NCI-H1694 (cell line): ENCODE data around the gene AZGP1.
"Not testable (repeated sequence)": the region's sequence is repeated elsewhere in the genome, so short reads cannot be mapped to it uniquely, and the experiment has no call there.

ENCODE experiments used
- DNase-seq: peaks from one replicate; lab custom pipeline; 2025; lab: John Stamatoyannopoulos, UW

AZGP1 gene

GRCh38 chr7:99997545-99998137, 21.8 kb upstream of the AZGP1 start:
- DNase-seq: no peak

DNA sequence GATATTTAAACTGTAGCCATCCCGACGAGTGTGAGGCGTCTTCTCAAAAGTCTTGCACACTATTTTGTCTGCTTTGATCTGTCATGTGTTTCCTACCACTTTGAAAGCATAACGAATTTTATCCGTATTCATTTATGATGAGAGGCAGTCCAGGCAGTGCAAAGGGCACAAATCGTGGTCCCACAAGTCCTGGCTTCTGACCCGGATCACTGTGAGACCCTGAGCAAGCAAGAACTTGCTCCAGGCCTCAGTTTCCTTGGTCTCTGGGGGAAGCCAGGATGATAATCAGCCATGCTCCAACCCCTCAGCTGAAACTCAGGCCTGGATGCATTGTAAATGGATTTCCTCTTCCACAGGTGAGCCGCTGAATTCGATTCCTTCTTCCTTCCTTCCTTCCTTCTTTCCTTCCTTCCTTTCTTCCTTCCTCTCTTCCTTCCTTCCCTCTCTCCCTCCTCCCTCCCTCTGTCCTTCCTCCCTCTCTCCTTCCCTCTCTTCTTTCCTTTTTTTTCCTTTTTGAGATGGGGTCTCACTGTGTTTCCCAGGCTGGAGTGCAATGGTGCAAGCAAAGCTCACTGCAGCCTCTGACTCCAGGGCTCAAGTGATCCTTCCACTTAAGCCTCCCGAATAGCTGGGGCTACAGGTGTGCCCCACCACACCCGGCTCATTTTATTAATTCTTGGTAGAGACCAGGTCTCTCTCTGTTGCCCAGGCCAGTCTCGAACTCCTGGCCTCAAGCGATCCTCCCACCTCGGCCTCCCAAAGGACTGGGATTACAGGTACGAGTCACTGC, 21.1 kb upstream of the AZGP1 start:
- DNase-seq: no peak

DNA sequence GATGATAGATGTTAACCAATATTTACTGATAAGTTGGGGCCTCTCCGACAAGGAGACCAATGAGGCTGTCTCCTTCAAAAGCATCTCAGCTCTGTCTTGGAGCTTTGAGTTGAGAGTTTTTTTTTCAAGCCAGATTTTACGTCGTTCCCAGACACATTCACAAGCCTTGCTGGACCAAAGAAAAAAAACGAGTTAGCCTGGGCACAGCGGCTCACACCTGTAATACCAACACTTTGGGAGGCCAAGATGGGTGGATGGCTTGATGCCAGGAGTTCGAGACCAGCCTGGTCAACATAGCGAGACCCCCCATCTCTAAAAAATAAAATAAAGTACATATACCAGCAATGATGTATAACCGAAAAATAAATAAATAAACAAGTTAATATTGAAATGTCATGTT, 19.0 kb upstream of the AZGP1 start:
- no peak for DNase-seq

GRCh38 chr7:99992330-99993038, 16.7 kb upstream of the AZGP1 start:
- no peak for DNase-seq

DNA sequence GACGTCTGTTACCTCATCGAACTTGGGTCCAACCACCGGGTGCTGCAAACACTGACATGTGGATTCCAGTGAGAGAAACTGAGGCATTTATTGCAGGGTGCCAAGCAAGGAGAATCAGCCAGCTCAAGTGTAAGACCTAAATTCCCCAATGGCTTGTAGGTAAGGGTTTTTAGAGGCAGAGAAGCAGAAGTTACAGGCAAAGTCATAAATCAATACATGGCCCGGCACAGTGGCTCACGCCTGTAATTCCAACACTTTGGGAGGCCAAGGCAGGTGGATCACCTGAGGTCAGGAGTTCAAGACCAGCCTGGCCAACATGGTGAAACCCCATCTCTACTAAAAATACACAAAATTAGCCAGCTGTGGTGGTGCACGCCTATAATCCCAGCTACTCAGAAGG, 15.7 kb upstream of the AZGP1 start:
- not testable (repeated sequence) for DNase-seq

DNA sequence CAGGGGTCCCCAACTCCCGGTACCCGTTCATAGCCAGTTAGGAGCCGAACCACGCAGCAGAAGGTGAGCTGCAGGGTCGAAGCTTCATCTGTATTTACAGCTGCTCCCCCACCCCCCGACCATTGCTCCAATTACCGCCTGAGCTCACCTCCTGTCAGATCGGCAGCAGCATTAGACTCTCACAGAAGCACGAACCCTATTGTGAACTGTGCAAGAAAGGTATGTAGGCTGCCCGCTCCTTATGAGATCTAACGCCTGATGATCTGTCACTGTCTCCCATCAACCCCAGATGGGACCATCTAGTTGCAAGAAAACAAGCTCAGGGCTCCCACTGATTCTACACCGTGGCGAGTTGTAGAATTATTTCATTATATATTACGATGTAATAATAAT, 14.6 kb upstream of the AZGP1 start:
- no peak for DNase-seq

- DNase-seq: no peak
Observed at GRCh38 chr7:99987846-99988245, 12.0 kb upstream of the AZGP1 start.

GRCh38 chr7:99987306-99987705, 11.5 kb upstream of the AZGP1 start:
- not testable (repeated sequence) for DNase-seq

DNA sequence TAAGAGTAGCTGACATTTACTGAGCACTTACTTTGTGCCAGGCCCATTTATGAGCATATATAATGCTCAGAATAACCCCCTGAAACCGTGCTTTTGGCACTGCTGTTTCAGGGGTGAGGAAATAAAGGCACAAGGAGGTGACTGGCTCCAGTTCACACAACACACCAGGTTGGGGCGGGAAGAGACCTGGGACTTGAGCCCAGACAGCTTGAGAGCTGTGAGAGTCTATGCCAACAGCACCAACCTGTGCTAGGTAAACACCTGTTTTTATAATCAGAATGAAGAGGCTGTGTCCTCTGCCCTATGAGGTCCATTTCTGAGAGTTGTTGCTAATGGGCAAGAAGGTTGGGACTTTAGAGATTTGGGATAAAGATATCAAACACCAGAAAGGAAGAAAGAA, 8.8 kb upstream of the AZGP1 start:
- no peak for DNase-seq

GRCh38 chr7:99981066-99981465, 5.2 kb upstream of the AZGP1 start:
- DNase-seq: not testable (repeated sequence)

DNA sequence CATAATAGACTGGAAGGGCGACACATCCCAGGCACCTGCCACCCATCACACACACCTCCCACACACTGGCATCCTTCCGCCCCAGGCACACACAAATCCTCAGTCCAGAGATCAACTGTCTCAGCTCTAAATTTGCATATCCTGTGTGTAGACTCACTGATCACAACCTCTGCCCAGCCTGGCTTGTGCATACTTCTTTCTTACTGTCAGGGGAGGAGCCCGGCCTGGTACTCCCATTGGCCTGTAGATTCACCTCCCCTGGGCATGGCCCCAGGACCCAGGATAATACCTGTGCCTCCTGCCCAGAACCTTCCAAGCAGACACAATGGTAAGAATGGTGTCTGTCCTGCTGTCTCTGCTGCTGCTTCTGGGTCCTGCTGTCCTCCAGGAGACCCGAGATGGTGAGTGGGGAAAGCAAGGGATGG, 4.6 kb upstream of the AZGP1 start:
- DNase-seq: not testable (repeated sequence)

GRCh38 chr7:99979814-99980225, 4.0 kb upstream of the AZGP1 start:
- peak; percentile 9 for DNase-seq

DNA sequence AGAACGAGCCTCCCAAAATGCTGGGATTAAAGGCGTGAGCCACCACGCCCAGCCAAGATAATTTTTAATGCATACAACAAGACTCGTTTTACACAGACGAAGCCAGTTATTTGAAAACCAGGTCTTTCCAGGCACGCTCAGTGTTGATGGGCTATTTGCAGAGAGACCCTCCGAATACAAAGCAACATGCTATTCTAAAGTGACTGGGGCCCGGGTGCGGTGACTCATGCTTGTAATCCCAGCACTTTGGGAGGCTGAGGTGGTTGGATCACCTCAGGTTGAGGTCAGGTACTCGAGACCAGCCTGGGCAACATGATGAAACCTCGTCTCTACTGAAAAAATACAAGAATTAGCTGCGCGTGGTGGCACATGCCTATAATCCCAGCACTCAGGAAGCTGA, 795 bp upstream of the AZGP1 start:
- DNase-seq: no peak

DNA sequence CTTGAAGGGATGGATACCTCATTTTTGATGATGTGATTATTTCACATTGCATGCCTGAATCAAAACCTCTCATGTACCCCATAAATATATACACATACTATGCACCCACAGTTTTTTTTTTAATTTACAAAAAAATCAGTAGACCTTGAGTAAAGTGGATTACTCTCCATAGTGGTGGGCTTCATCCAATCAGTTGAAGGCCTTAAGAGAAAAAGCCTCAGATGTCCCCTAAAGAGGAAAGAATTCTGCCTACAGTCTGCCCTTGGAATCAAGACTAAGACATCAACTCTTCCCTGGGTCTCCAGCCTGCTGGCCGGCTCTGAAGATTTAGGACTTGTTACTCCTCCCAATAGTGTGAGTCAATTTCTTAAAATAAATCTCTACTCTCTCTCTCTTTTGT, 1.1 kb downstream of the AZGP1 start:
- no peak for DNase-seq

DNA sequence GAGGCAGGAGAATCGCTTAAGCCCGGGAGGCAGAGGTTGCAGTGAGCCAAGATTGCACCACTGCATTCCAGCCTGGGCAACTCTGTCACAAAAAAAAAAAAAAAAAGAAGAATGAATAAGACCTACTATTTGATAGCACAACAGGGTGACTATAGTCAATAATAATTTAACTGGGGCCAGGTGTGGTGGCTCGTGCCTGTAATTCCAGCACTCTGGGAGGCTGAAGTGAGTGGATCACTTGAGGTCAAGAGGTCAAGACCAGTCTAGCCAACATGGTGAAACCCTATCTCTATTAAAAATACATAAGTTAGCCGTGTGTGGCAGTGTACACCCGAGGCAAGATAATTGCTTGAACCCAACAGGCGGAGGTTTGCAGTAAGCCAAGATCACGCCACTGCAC, 2.0 kb downstream of the AZGP1 start:
- not testable (repeated sequence) for DNase-seq

GRCh38 chr7:99971242-99971641, 4.6 kb downstream of the AZGP1 start:
- DNase-seq: no peak

- DNase-seq: not testable (repeated sequence)
Observed at GRCh38 chr7:99969813-99970212, 6.0 kb downstream of the AZGP1 start.

GRCh38 chr7:99969298-99969697, 6.5 kb downstream of the AZGP1 start:
- DNase-seq: no peak

DNA sequence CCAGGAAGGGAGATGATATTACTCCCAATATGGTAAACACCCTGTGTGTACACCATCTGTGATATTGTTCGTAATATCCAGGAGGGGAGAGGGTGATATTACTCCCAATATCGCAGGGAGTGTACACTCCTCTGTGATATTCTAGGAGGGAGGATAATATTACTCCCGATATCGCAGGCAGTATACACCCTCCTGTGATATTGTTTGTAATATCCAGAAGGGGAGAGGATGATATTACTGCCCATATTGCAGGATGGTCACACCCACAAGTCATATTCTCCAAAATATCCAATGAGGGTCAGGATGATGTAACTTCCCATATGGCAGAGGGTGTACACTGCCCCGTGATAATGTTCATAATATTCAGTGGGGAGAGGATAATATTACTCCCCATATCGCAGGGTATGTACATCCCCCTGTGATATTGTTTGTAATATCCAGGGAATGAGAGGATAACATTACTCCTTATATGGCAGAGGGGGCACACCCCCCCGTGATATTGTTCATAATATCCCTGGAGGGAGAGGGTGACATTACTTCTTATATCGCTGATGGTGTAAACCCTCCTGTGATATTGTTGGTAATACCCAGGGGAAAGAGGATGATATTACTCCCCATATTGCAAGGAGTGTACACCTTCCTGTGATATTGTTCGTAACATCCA, 17.1 kb downstream of the AZGP1 start:
- no peak for DNase-seq

- no peak for DNase-seq
Observed at GRCh38 chr7:99955247-99955646, 20.6 kb downstream of the AZGP1 start.

GRCh38 chr7:99954643-99955042, 21.2 kb downstream of the AZGP1 start:
- not testable (repeated sequence) for DNase-seq

DNA sequence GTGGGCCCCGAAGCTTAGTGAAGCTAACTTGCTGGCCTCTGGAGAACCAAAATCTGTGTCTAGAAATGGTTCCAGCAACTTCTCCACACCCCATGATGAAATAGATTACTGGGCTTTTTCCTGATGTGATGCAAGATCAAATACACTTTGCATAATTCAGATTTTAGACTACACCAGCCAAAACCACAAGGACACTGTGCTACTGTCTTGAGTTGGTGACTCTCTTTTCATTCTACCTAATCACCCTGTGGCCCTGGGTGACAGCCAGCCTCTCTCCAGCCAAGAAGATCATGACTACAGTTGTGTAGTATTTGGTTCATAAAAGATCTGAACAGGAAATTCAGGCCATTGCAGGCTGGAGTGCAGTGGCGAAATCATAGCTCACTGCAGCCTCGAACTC, 22.2 kb downstream of the AZGP1 start:
- no peak for DNase-seq

GRCh38 chr7:99952649-99953048, 23.2 kb downstream of the AZGP1 start:
- not testable (repeated sequence) for DNase-seq
